Stimulated activated naive B cell treated with anti-CD40 and anti-IgM and Interleukin-4, amounts not matched to agents 10 μg/mL and 1 μg/mL and 100 μg/mL, for 72 hours (primary cell): Measurements from ENCODE around the gene HK2.

Source experiments
- ATAC-seq, 2 donors: fragments of 150-1000 bp; cut with Tn5 transposase; replicated peaks; 2 replicates each; pipeline ENCODE4 v1.10.0; 2021; ENCODE audit warnings: moderate library complexity in 1 of 2
- DNase-seq: peaks from one replicate; pipeline ENCODE4 v3.0.0; 2021
- H3K27ac Mint-ChIP-seq: one replicate; pipeline ENCODE4 v1.8.0; 2022; ENCODE audit warnings: mild to moderate bottlenecking, mixed read lengths
- H3K27me3 Mint-ChIP-seq, 2 donors: one replicate each; pipeline ENCODE4 v1.8.0; 2022; ENCODE audit warnings: mixed read lengths in 2 of 2
- H3K36me3 Mint-ChIP-seq, 2 donors: one replicate each; pipeline ENCODE4 v1.8.0; 2022; ENCODE audit warnings: mixed read lengths in 2 of 2, mild to moderate bottlenecking in 1 of 2
- H3K4me1 Mint-ChIP-seq, 2 donors: one replicate each; pipeline ENCODE4 v1.8.0; 2022; ENCODE audit warnings: mixed read lengths in 2 of 2, mild to moderate bottlenecking in 1 of 2
- H3K4me3 Mint-ChIP-seq, 2 donors: one replicate each; pipeline ENCODE4 v1.8.0; 2022; ENCODE audit warnings: mild to moderate bottlenecking in 2 of 2, mixed read lengths in 2 of 2, moderate library complexity in 1 of 2
- H3K9me3 Mint-ChIP-seq, 2 donors: one replicate each; pipeline ENCODE4 v1.8.0; 2022; ENCODE audit warnings: mixed read lengths in 2 of 2, mild to moderate bottlenecking in 1 of 2

HK2 gene

GRCh38 chr2:74858281-74858680, 24.4 kb downstream of the HK2 start:
- H3K4me1 Mint-ChIP-seq: peaks cover 10 to 16% of the 10 kb centered on the region in 2 donors
- H3K27ac Mint-ChIP-seq: no peak overlapping the region
- no peak for DNase-seq
- H3K9me3 Mint-ChIP-seq: no peaks in the 10 kb centered on the region
- H3K27me3 Mint-ChIP-seq: no peaks in the 10 kb centered on the region
- ATAC-seq: peak; percentile 34 to 38
- no peak overlapping the region for H3K4me3 Mint-ChIP-seq
- H3K36me3 Mint-ChIP-seq: peaks cover 40 to 48% of the 10 kb centered on the region in 2 donors

DNA sequence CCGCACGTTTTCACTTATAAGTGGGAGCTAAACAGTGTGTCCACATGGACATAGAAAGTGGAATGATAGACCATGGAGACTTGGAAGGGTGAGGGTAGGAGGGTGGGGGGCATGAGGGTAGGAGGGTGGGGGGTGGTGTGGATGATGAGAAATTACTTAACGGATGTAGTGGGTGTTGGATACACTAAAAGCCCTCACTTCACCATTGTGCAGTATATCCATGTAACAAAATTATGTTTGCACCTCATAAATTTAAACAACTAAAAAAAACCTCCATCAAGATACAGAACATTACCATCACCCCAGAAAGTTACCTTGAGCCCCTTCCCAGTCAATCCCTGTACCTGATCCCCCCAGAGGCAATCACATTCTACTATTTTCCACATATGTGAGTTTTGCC, 26.2 kb downstream of the HK2 start:
- H3K27ac Mint-ChIP-seq: no peak overlapping the region

GRCh38 chr2:74860521-74860920, 26.6 kb downstream of the HK2 start:
- H3K4me1 Mint-ChIP-seq: peaks cover 19 to 30% of the 10 kb centered on the region in 2 donors
- no peak overlapping the region for H3K27ac Mint-ChIP-seq

More for the DNA sequence above, 26.2 kb downstream of the HK2 start:
- no peak for ATAC-seq
- Mint-ChIP-seq H3K27me3 (no peaks in the 10 kb centered on the region), H3K9me3 (no peaks in the 10 kb centered on the region), H3K4me1 (peaks cover 19 to 26% of the 10 kb centered on the region in 2 donors), H3K4me3 (no peak overlapping the region), H3K36me3 (peaks cover 29 to 40% of the 10 kb centered on the region in 2 donors)
- DNase-seq: no peak

GRCh38 chr2:74861531-74861930, 27.6 kb downstream of the HK2 start:
- no peak overlapping the region for H3K27ac Mint-ChIP-seq
- peaks cover 25 to 35% of the 10 kb centered on the region in 2 donors for H3K4me1 Mint-ChIP-seq
- peaks cover 16 to 38% of the 10 kb centered on the region in 2 donors for H3K36me3 Mint-ChIP-seq
- no peak for ATAC-seq
- H3K4me3 Mint-ChIP-seq: no peak overlapping the region
- H3K27me3 Mint-ChIP-seq: no peaks in the 10 kb centered on the region
- no peaks in the 10 kb centered on the region for H3K9me3 Mint-ChIP-seq
- no peak for DNase-seq

More at GRCh38 chr2:74860521-74860920, 26.6 kb downstream of the HK2 start:
- Mint-ChIP-seq H3K27me3 (no peaks in the 10 kb centered on the region), H3K36me3 (peaks cover 25 to 38% of the 10 kb centered on the region in 2 donors), H3K9me3 (no peaks in the 10 kb centered on the region), H3K4me3 (no peak overlapping the region)
- ATAC-seq (no peak), DNase-seq (no peak)

- Mint-ChIP-seq H3K4me1 (peaks cover 27 to 35% of the 10 kb centered on the region in 2 donors), H3K27me3 (no peaks in the 10 kb centered on the region), H3K36me3 (peaks cover 9 to 39% of the 10 kb centered on the region in 2 donors), H3K27ac (no peak overlapping the region), H3K9me3 (no peaks in the 10 kb centered on the region), H3K4me3 (no peak overlapping the region)
- DNase-seq: no peak
- ATAC-seq: no peak
These were observed 28.4 kb downstream of the HK2 start for GRCh38 chr2:74862020-74862964.

- Mint-ChIP-seq H3K4me3 (no peak overlapping the region), H3K27ac (no peak overlapping the region), H3K27me3 (no peaks in the 10 kb centered on the region), H3K4me1 (peaks cover 28 to 30% of the 10 kb centered on the region in 2 donors), H3K36me3 (peaks cover 16 to 50% of the 10 kb centered on the region in 2 donors), H3K9me3 (no peaks in the 10 kb centered on the region)
- DNase-seq (no peak), ATAC-seq (no peak)
These were observed 29.9 kb downstream of the HK2 start for GRCh38 chr2:74863802-74864248.

GRCh38 chr2:74864728-74865722, 31.1 kb downstream of the HK2 start:
- Mint-ChIP-seq H3K4me3 (no peak overlapping the region), H3K27me3 (no peaks in the 10 kb centered on the region), H3K4me1 (peaks cover 30 to 34% of the 10 kb centered on the region in 2 donors), H3K27ac (no peak overlapping the region), H3K36me3 (peaks cover 20 to 57% of the 10 kb centered on the region in 2 donors), H3K9me3 (no peaks in the 10 kb centered on the region)
- no peak for DNase-seq
- ATAC-seq: no peak

- Mint-ChIP-seq H3K36me3 (peaks cover 21 to 47% of the 10 kb centered on the region in 2 donors), H3K9me3 (no peaks in the 10 kb centered on the region), H3K4me3 (no peak overlapping the region), H3K27ac (peak overlapping the region; percentile 54), H3K27me3 (no peaks in the 10 kb centered on the region), H3K4me1 (peaks cover 27 to 34% of the 10 kb centered on the region in 2 donors)
- DNase-seq (no peak), ATAC-seq (no peak)
These were observed 32.1 kb downstream of the HK2 start for GRCh38 chr2:74865770-74866674.

DNA sequence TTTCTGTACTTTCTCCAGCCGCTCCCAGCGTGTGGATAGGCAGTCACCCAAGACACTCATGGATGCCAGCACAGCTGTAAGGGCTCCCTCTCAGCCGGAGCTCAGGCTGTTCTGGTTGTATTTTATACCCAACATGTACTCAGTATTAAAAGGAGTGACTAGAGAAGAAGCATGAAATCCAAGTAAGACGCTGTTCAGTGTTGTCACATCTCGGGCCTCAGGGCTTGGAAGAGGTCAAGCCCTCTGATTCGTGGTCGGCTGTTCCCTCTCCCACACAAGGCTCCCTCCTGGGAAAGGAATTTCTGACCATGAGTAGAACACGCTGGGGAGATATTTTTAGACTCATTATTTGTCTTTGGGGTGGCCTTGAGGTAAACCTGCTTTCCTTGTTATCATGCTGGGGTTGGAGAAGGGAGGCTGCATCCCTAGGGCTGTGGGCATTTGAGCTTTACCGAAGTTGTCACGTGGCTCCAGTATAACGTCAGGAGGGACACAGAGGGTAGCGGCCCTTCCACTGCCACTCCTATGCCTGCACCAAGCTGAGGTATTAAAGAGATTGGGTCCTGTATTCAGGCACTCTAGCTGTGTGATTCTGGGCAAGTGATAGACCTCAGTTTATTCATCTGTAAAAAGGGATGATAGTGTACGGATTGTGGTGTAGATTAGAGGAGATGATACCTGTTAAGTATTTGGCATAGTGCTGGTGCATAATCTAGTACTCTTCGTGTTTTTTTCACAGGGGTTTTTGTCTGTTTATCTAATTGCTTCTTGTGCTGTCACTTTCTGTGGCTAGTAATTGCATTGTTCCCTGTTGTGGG, 34.1 kb downstream of the HK2 start:
- H3K36me3 Mint-ChIP-seq: peaks cover 23 to 46% of the 10 kb centered on the region in 2 donors
- H3K9me3 Mint-ChIP-seq: no peaks in the 10 kb centered on the region
- DNase-seq: no peak
- ATAC-seq: no peak
- H3K4me3 Mint-ChIP-seq: no peak overlapping the region
- H3K4me1 Mint-ChIP-seq: peaks cover 20 to 34% of the 10 kb centered on the region in 2 donors
- H3K27ac Mint-ChIP-seq: no peak overlapping the region
- no peaks in the 10 kb centered on the region for H3K27me3 Mint-ChIP-seq

GRCh38 chr2:74869517-74869916, 35.6 kb downstream of the HK2 start:
- no peaks in the 10 kb centered on the region for H3K9me3 Mint-ChIP-seq
- peaks cover 30 to 58% of the 10 kb centered on the region in 2 donors for H3K36me3 Mint-ChIP-seq
- ATAC-seq (no peak), DNase-seq (no peak)
- H3K27me3 Mint-ChIP-seq: no peaks in the 10 kb centered on the region
- peaks cover 13 to 21% of the 10 kb centered on the region in 2 donors for H3K4me1 Mint-ChIP-seq
- no peak overlapping the region for H3K27ac Mint-ChIP-seq
- H3K4me3 Mint-ChIP-seq: no peak overlapping the region

- H3K27ac Mint-ChIP-seq: no peak overlapping the region
- peaks cover 32 to 52% of the 10 kb centered on the region in 2 donors for H3K36me3 Mint-ChIP-seq
These were observed 37.0 kb downstream of the HK2 start for GRCh38 chr2:74870951-74871350.

GRCh38 chr2:74871414-74871813, 37.5 kb downstream of the HK2 start:
- Mint-ChIP-seq H3K9me3 (no peaks in the 10 kb centered on the region), H3K4me1 (peaks cover 11 to 13% of the 10 kb centered on the region in 2 donors), H3K4me3 (no peak overlapping the region), H3K27ac (no peak overlapping the region), H3K27me3 (no peaks in the 10 kb centered on the region), H3K36me3 (peaks cover 37 to 52% of the 10 kb centered on the region in 2 donors)
- DNase-seq (no peak), ATAC-seq (no peak)

More at GRCh38 chr2:74870951-74871350, 37.0 kb downstream of the HK2 start:
- H3K27me3 Mint-ChIP-seq: no peaks in the 10 kb centered on the region
- no peak overlapping the region for H3K4me3 Mint-ChIP-seq
- H3K4me1 Mint-ChIP-seq: peaks cover 9 to 12% of the 10 kb centered on the region in 2 donors
- H3K9me3 Mint-ChIP-seq: no peaks in the 10 kb centered on the region
- ATAC-seq: no peak
- no peak for DNase-seq
